T-helper 2 cell treated with Interferon-gamma antibody and Interleukin-4, amounts not matched to agents 5 μg/mL and 100 μg/mL, for 36 hours (primary cell): Measurements from ENCODE around the gene SRC.

Experiments used
- DNase-seq: peaks from one replicate; pipeline ENCODE4 v3.0.0; 2021; ENCODE audit warnings: low spot score
- H3K27ac Mint-ChIP-seq: one replicate; pipeline ENCODE4 v1.8.0; 2021; ENCODE audit warnings: mild to moderate bottlenecking, mixed read lengths
- H3K27me3 Mint-ChIP-seq: one replicate; pipeline ENCODE4 v1.8.0; 2021; ENCODE audit warnings: low read depth, mixed read lengths
- H3K36me3 Mint-ChIP-seq: one replicate; pipeline ENCODE4 v1.8.0; 2021; ENCODE audit warnings: low read depth, mixed read lengths
- H3K4me1 Mint-ChIP-seq: one replicate; pipeline ENCODE4 v1.8.0; 2021; ENCODE audit warnings: low read depth, mixed read lengths
- H3K4me3 Mint-ChIP-seq: one replicate; pipeline ENCODE4 v1.8.0; 2022; ENCODE audit warnings: mild to moderate bottlenecking, moderate library complexity, mixed read lengths
- H3K9me3 Mint-ChIP-seq: one replicate; pipeline ENCODE4 v1.8.0; 2021; ENCODE audit warnings: mixed read lengths

Gene SRC

GRCh38 chr20:37430778-37431460 lies 85.0 kb downstream of the SRC start:
- H3K4me1 Mint-ChIP-seq: no peaks in the 10 kb centered on the region
- H3K9me3 Mint-ChIP-seq: no peaks in the 10 kb centered on the region
- no peak overlapping the region for H3K27ac Mint-ChIP-seq
- no peaks in the 10 kb centered on the region for H3K36me3 Mint-ChIP-seq
- no peak for DNase-seq
- H3K27me3 Mint-ChIP-seq: no peaks in the 10 kb centered on the region
- no peak overlapping the region for H3K4me3 Mint-ChIP-seq

DNA sequence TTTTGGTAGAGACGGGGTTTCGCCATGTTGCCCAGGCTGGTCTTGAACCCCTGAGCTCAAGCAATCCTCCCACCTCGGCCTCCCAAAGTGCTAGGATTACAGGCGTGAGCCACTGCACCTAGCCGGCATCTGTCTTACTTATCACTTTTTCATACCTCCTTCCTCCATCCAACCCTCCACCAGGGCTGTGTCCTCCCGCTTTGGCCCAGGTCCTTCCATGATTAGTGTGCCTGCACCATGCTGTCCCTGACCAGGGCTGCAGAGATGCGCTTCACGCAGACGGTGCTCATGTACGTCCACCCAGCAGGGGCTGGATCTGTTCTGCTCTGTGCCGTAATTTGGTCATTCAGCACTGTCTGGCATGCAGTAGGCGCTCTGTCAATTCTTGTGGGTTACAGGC lies 85.8 kb downstream of the SRC start:
- no peak for DNase-seq
- H3K4me3 Mint-ChIP-seq: no peak overlapping the region
- H3K27me3 Mint-ChIP-seq: no peaks in the 10 kb centered on the region
- H3K9me3 Mint-ChIP-seq: no peaks in the 10 kb centered on the region
- no peaks in the 10 kb centered on the region for H3K36me3 Mint-ChIP-seq
- H3K4me1 Mint-ChIP-seq: no peaks in the 10 kb centered on the region
- H3K27ac Mint-ChIP-seq: no peak overlapping the region

DNA sequence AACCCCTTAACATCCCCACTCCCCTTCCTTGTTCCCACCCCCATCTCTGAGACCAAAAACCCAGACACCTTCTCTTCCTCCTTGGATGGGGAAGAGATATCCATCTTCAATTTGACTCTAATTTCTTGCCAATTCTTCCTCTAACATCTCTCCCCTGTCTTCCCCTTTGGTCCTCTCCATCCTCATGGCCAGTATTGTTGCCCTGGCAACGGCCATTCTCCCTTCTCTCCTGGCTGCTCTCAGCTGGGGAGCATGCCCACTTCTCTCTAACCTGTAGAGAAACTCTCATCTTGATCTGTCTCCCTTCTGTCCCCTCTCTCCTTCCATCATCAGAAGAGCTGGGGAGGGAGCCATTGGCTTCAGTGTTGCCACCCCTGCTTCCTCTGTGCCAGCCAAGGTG lies 86.7 kb downstream of the SRC start:
- no peak overlapping the region for H3K4me3 Mint-ChIP-seq
- no peaks in the 10 kb centered on the region for H3K27me3 Mint-ChIP-seq
- no peaks in the 10 kb centered on the region for H3K4me1 Mint-ChIP-seq
- H3K27ac Mint-ChIP-seq: no peak overlapping the region
- DNase-seq: no peak
- no peaks in the 10 kb centered on the region for H3K9me3 Mint-ChIP-seq
- H3K36me3 Mint-ChIP-seq: no peaks in the 10 kb centered on the region

DNA sequence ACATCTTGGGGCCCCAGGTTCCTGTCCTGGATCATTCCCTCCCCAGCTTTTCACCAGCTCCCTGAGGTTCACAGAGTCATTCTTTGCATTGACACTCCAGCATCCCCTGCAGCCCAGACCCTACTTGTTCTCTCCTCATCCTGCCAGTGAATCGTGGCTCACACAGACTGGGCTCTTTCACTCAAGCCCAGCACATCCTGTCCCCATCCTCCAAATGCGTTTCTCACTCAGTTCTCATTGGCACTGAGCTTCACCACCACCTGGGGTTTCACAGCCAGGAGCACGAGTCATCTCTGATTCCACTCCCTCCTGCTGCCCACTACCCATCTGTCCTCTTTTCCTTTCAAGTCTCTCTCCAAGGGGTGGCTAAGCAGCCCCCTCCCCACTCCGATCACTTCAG lies 89.7 kb downstream of the SRC start:
- H3K27me3 Mint-ChIP-seq: no peaks in the 10 kb centered on the region
- no peak for DNase-seq
- no peak overlapping the region for H3K27ac Mint-ChIP-seq
- no peaks in the 10 kb centered on the region for H3K4me1 Mint-ChIP-seq
- H3K9me3 Mint-ChIP-seq: no peaks in the 10 kb centered on the region
- no peaks in the 10 kb centered on the region for H3K36me3 Mint-ChIP-seq
- no peak overlapping the region for H3K4me3 Mint-ChIP-seq

DNA sequence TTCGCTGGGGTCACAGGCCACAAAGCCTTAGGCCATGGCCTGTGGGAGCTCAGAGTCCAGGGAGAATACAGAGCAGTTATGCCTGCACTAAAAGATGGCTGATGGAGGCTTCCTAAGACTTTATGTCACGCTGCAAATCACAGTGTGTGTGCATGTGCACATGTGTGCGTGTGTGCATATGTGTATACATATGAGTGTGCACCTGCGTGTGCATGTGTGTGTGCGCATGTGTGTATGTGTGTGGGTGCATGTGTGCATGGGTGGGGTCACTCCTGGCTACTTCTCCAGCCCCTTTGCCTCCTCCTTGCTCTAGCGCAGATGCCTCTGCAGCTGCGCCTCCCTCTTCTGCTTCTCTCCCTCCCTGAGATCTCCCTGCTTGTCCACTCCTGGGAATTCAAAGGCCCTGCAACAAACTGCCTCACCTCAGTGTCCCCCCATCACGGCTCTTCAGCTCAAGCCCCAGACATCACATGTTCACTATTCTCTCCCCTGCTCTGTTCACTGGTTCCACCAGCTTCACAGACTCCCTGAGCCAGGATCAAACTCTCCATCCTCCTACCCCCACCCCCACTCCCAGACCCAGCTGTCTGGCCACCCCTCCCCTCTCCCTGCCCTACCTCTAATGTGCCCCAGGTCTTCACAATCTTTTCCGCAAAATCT lies 90.7 kb downstream of the SRC start:
- H3K27me3 Mint-ChIP-seq: no peaks in the 10 kb centered on the region
- DNase-seq: no peak
- H3K4me3 Mint-ChIP-seq: no peak overlapping the region
- H3K9me3 Mint-ChIP-seq: no peaks in the 10 kb centered on the region
- no peak overlapping the region for H3K27ac Mint-ChIP-seq
- no peaks in the 10 kb centered on the region for H3K4me1 Mint-ChIP-seq
- H3K36me3 Mint-ChIP-seq: no peaks in the 10 kb centered on the region

GRCh38 chr20:37437676-37438075 lies 91.7 kb downstream of the SRC start:
- Mint-ChIP-seq H3K36me3 (no peaks in the 10 kb centered on the region), H3K4me1 (no peaks in the 10 kb centered on the region), H3K4me3 (no peak overlapping the region), H3K27me3 (no peaks in the 10 kb centered on the region), H3K27ac (no peak overlapping the region), H3K9me3 (no peaks in the 10 kb centered on the region)
- no peak for DNase-seq

DNA sequence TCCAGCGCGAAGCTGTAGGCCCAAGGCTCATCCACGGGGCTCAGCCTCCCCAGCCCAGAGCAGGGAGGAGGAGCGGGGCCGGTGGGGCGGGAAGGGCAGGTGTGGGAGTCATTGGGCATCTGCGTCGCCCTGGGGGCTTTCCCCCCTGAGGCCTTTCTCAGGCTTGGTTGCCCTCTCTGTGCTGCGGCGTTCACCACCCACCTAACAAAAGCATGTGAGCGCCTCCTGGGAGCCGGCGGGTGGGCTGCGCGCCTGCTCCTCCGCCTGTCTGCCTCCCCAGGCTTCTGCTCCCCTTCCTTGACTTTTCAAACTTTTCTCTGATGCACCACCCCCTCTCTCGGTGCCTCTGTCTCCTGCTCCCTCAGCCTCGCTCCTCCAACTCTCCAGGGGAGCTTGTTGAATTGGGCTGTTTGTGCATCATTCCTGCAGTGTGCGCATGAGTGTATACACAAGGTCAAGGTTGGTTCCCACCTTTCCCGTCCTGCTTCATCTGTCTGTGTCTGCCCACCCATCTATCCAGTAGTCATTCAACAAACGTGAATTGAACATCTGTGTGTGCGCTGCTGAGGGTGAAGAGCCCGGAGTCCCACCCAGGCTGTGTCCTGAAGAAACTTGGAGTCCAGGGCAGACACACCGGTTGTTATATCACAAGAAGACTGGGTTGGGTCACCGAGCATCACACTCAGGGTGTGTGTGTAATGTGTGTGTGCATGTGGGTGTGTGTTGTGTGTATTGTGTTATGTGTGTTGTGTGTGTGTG lies 92.7 kb downstream of the SRC start:
- no peaks in the 10 kb centered on the region for H3K36me3 Mint-ChIP-seq
- no peaks in the 10 kb centered on the region for H3K4me1 Mint-ChIP-seq
- H3K27ac Mint-ChIP-seq: no peak overlapping the region
- DNase-seq: no peak
- no peak overlapping the region for H3K4me3 Mint-ChIP-seq
- H3K27me3 Mint-ChIP-seq: no peaks in the 10 kb centered on the region
- no peaks in the 10 kb centered on the region for H3K9me3 Mint-ChIP-seq

DNA sequence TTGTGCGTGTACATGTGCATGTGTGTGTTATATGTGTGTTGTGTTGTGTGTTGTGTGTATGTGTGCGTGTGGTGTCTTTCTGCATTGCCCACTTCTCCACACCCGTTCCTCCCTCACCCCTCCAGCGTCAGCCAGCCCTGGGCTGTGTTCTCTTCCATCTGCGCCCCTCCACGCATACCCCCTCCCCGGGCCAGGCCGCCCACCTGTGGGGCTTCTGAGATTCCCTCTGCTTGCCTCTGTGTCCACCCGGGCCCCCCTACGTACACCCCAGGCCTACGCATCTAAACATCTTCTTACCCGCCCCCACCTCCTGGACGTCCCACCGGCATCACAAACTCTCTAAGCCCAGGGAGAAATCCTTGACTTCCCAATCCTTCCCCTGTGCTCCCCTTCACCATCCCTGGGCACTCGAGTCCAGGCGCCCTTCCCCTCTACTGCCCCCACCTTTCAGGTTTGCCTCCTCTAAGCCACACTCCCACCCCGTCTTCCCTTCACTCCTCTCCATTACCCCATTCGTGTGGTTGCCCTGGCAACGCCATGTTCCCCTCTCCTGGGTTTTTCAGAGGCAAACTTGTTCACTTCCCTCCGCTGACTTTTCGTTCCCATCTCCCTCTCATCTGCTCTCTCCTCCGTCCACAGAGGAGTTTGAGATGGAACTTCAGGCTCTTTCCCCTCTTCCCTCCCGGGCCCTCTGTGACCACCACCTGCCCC lies 93.4 kb downstream of the SRC start:
- H3K4me1 Mint-ChIP-seq: no peaks in the 10 kb centered on the region
- no peaks in the 10 kb centered on the region for H3K27me3 Mint-ChIP-seq
- H3K4me3 Mint-ChIP-seq: no peak overlapping the region
- H3K9me3 Mint-ChIP-seq: no peaks in the 10 kb centered on the region
- no peaks in the 10 kb centered on the region for H3K36me3 Mint-ChIP-seq
- no peak for DNase-seq
- no peak overlapping the region for H3K27ac Mint-ChIP-seq

DNA sequence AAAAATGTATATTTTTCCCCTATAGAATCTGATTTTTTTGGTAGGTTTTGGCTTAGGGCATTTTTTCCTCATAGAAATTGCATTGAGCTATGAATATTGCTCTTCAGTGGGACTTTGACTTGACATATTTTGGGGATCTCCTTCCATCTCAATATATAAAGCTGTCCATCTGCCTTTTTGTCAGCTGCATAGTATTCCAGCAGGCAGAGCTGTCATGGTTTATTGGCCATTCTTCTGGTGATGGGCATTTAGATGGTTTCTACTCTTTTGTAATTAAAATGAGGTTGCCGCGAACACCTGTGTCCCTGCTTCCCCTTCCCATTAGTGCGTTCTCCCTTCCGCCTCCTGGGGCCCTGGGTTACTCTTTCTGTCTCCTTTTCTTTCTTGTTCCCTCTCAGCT lies 95.1 kb downstream of the SRC start:
- DNase-seq: no peak
- no peaks in the 10 kb centered on the region for H3K9me3 Mint-ChIP-seq
- H3K27me3 Mint-ChIP-seq: no peaks in the 10 kb centered on the region
- no peak overlapping the region for H3K27ac Mint-ChIP-seq
- no peak overlapping the region for H3K4me3 Mint-ChIP-seq
- no peaks in the 10 kb centered on the region for H3K4me1 Mint-ChIP-seq
- no peaks in the 10 kb centered on the region for H3K36me3 Mint-ChIP-seq

GRCh38 chr20:37442547-37442946 lies 96.6 kb downstream of the SRC start:
- no peak overlapping the region for H3K27ac Mint-ChIP-seq
- no peaks in the 10 kb centered on the region for H3K4me1 Mint-ChIP-seq
- no peak overlapping the region for H3K4me3 Mint-ChIP-seq
- no peaks in the 10 kb centered on the region for H3K9me3 Mint-ChIP-seq
- H3K36me3 Mint-ChIP-seq: no peaks in the 10 kb centered on the region
- H3K27me3 Mint-ChIP-seq: no peaks in the 10 kb centered on the region
- no peak for DNase-seq

GRCh38 chr20:37442986-37443385 lies 97.0 kb downstream of the SRC start:
- H3K27me3 Mint-ChIP-seq: no peaks in the 10 kb centered on the region
- no peak for DNase-seq
- no peaks in the 10 kb centered on the region for H3K4me1 Mint-ChIP-seq
- no peaks in the 10 kb centered on the region for H3K9me3 Mint-ChIP-seq
- H3K27ac Mint-ChIP-seq: no peak overlapping the region
- H3K36me3 Mint-ChIP-seq: no peaks in the 10 kb centered on the region
- H3K4me3 Mint-ChIP-seq: no peak overlapping the region

GRCh38 chr20:37443596-37443995 lies 97.7 kb downstream of the SRC start:
- Mint-ChIP-seq H3K36me3 (no peaks in the 10 kb centered on the region), H3K27me3 (no peaks in the 10 kb centered on the region), H3K4me1 (no peaks in the 10 kb centered on the region), H3K27ac (no peak overlapping the region), H3K9me3 (no peaks in the 10 kb centered on the region), H3K4me3 (no peak overlapping the region)
- DNase-seq: no peak

DNA sequence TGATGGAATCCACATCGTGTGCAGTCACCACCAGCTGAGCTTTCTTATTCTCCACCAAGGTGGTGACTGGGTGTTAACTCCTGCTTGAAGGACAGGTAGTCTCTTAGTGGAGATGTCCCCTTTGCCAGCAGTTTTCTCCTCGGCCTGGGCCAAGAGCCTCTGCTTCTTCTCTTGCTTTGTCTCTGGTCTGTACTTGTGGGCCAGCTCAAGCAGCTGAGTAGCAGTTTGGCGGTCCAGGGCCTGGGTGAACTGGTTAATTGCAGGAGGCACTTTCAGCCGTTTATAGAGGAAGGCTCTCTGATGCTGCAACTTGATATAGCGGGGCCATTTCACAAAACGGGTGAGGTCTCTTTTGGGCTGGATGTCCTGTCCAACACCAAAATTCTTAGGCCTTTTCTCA lies 99.1 kb downstream of the SRC start:
- Mint-ChIP-seq H3K9me3 (no peaks in the 10 kb centered on the region), H3K4me1 (no peaks in the 10 kb centered on the region), H3K27ac (no peak overlapping the region), H3K27me3 (no peaks in the 10 kb centered on the region), H3K36me3 (no peaks in the 10 kb centered on the region), H3K4me3 (no peak overlapping the region)
- no peak for DNase-seq
